HepG2 (cell line): ENCODE data around the gene POU3F1.

Source experiments
- CBX5 ChIP-seq: sonication (generic); formaldehyde crosslinking; IDR thresholded peaks from 2 replicates; pipeline ENCODE4 v1.4.0; 2020; ENCODE audit warnings: missing genetic modification reagents, borderline replicate concordance
- POLR2A ChIP-seq, 2 experiments: IDR thresholded peaks; 2 replicates each; pipeline ENCODE4 v1.6.1; 2011; ENCODE audit warnings: low read depth in 2 of 2, low read length in 2 of 2, mild to moderate bottlenecking in 1 of 2, moderate library complexity in 1 of 2; ENCODE audit not compliant: insufficient read depth in 1 of 2
- SPEN ChIP-seq: sonication (generic); formaldehyde crosslinking; IDR thresholded peaks from 2 replicates; pipeline ENCODE4 v1.5.1; 2020; ENCODE audit warnings: low read depth, mild to moderate bottlenecking, missing genetic modification reagents
- ZBTB7B ChIP-seq: sonication (generic); formaldehyde crosslinking; IDR thresholded peaks from 2 replicates; pipeline ENCODE4 v1.4.0; 2020; ENCODE audit warnings: missing genetic modification reagents
- ZFP36 ChIP-seq: fragments of 150-350 bp; IDR thresholded peaks from 2 replicates; pipeline ENCODE4 v1.6.1; 2018; ENCODE audit warnings: borderline replicate concordance, low read length, low read depth; ENCODE audit not compliant: partially characterized antibody
- ZNF670 ChIP-seq: sonication (generic); formaldehyde crosslinking; IDR thresholded peaks from 2 replicates; pipeline ENCODE4 v1.8.0; 2022; ENCODE audit warnings: mild to moderate bottlenecking, missing genetic modification reagents, borderline replicate concordance
- ZNF724P ChIP-seq: sonication (generic); formaldehyde crosslinking; IDR thresholded peaks from 2 replicates; pipeline ENCODE4 v1.8.0; 2022; ENCODE audit warnings: missing genetic modification reagents, borderline replicate concordance
- TF ChIP-seq, protein P1 (sequence below): sonication (generic); formaldehyde crosslinking; IDR thresholded peaks from 2 replicates; pipeline ENCODE4 v1.5.0; 2020; ENCODE audit warnings: mild to moderate bottlenecking, missing genetic modification reagents
- TF ChIP-seq, protein P2 (sequence below): sonication (generic); formaldehyde crosslinking; IDR thresholded peaks from 2 replicates; pipeline ENCODE4 v1.5.0; 2020; ENCODE audit warnings: missing genetic modification reagents, mild to moderate bottlenecking, borderline replicate concordance
- TF ChIP-seq, protein P3 (sequence below): sonication (generic); formaldehyde crosslinking; IDR thresholded peaks from 2 replicates; pipeline ENCODE4 v1.4.0; 2020; ENCODE audit warnings: mild to moderate bottlenecking, missing genetic modification reagents
- TF ChIP-seq, protein P4 (sequence below): sonication (generic); formaldehyde crosslinking; IDR thresholded peaks from 2 replicates; pipeline ENCODE4 v1.8.0; 2022; ENCODE audit warnings: mild to moderate bottlenecking, missing genetic modification reagents
- TF ChIP-seq, protein P5 (sequence below): IDR thresholded peaks from 2 replicates; pipeline ENCODE4 v1.6.1; 2012; ENCODE audit warnings: inconsistent platforms
- TF ChIP-seq, protein P6 (sequence below): sonication (generic); formaldehyde crosslinking; IDR thresholded peaks from 2 replicates; pipeline ENCODE4 v1.4.0; 2020; ENCODE audit warnings: missing genetic modification reagents

DNA sequence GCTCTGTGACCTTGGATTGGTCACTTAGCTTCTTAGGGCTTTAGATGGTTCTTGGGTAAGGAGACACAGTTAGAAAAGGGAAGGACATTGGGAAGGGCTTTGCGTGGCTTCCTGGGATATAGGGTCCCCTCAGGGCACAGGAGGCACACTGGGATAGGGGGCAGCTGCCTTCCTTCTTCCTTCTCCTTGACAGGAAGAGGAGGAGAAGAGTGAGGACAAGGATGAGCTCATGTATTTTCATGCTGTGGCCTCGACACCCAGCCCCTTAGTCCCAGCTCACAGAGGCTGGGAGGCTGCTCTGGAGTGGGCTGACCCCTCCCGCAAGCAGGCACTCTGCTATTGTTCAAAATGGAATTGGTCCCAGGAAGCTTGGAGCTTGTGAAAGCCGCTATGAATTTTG is 45.7 kb upstream of the POU3F1 start:
- TF ChIP-seq, protein P1, sequence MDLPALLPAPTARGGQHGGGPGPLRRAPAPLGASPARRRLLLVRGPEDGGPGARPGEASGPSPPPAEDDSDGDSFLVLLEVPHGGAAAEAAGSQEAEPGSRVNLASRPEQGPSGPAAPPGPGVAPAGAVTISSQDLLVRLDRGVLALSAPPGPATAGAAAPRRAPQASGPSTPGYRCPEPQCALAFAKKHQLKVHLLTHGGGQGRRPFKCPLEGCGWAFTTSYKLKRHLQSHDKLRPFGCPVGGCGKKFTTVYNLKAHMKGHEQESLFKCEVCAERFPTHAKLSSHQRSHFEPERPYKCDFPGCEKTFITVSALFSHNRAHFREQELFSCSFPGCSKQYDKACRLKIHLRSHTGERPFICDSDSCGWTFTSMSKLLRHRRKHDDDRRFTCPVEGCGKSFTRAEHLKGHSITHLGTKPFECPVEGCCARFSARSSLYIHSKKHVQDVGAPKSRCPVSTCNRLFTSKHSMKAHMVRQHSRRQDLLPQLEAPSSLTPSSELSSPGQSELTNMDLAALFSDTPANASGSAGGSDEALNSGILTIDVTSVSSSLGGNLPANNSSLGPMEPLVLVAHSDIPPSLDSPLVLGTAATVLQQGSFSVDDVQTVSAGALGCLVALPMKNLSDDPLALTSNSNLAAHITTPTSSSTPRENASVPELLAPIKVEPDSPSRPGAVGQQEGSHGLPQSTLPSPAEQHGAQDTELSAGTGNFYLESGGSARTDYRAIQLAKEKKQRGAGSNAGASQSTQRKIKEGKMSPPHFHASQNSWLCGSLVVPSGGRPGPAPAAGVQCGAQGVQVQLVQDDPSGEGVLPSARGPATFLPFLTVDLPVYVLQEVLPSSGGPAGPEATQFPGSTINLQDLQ (CRISPR knock-in tag) = no peak
- TF ChIP-seq CBX5 (CRISPR knock-in tag) (no peak), POLR2A (IDR thresholded peaks at IDR 0.05; ENCODE audit: insufficient read depth in 1 of 2, low read depth in 2 of 2, low read length in 2 of 2) (no peak), ZNF724P (CRISPR knock-in tag) (no peak), SPEN (CRISPR knock-in tag) (no peak), ZBTB7B (CRISPR knock-in tag) (no peak), ZNF670 (CRISPR knock-in tag) (no peak), ZFP36 (no peak)
- TF ChIP-seq, protein P2, sequence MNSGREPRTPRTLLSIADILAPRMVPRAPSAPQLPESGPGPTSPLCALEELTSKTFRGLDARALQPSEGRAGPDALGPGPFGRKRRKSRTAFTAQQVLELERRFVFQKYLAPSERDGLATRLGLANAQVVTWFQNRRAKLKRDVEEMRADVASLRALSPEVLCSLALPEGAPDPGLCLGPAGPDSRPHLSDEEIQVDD (CRISPR knock-in tag) = no peak
- TF ChIP-seq, protein P3, sequence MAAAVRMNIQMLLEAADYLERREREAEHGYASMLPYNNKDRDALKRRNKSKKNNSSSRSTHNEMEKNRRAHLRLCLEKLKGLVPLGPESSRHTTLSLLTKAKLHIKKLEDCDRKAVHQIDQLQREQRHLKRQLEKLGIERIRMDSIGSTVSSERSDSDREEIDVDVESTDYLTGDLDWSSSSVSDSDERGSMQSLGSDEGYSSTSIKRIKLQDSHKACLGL (CRISPR knock-in tag) = no peak
- TF ChIP-seq, protein P4, sequence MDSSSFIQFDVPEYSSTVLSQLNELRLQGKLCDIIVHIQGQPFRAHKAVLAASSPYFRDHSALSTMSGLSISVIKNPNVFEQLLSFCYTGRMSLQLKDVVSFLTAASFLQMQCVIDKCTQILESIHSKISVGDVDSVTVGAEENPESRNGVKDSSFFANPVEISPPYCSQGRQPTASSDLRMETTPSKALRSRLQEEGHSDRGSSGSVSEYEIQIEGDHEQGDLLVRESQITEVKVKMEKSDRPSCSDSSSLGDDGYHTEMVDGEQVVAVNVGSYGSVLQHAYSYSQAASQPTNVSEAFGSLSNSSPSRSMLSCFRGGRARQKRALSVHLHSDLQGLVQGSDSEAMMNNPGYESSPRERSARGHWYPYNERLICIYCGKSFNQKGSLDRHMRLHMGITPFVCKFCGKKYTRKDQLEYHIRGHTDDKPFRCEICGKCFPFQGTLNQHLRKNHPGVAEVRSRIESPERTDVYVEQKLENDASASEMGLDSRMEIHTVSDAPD (CRISPR knock-in tag) = no peak
- TF ChIP-seq, protein P5, sequence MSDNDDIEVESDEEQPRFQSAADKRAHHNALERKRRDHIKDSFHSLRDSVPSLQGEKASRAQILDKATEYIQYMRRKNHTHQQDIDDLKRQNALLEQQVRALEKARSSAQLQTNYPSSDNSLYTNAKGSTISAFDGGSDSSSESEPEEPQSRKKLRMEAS = no peak
- TF ChIP-seq, protein P6, sequence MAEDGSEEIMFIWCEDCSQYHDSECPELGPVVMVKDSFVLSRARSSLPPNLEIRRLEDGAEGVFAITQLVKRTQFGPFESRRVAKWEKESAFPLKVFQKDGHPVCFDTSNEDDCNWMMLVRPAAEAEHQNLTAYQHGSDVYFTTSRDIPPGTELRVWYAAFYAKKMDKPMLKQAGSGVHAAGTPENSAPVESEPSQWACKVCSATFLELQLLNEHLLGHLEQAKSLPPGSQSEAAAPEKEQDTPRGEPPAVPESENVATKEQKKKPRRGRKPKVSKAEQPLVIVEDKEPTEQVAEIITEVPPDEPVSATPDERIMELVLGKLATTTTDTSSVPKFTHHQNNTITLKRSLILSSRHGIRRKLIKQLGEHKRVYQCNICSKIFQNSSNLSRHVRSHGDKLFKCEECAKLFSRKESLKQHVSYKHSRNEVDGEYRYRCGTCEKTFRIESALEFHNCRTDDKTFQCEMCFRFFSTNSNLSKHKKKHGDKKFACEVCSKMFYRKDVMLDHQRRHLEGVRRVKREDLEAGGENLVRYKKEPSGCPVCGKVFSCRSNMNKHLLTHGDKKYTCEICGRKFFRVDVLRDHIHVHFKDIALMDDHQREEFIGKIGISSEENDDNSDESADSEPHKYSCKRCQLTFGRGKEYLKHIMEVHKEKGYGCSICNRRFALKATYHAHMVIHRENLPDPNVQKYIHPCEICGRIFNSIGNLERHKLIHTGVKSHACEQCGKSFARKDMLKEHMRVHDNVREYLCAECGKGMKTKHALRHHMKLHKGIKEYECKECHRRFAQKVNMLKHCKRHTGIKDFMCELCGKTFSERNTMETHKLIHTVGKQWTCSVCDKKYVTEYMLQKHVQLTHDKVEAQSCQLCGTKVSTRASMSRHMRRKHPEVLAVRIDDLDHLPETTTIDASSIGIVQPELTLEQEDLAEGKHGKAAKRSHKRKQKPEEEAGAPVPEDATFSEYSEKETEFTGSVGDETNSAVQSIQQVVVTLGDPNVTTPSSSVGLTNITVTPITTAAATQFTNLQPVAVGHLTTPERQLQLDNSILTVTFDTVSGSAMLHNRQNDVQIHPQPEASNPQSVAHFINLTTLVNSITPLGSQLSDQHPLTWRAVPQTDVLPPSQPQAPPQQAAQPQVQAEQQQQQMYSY (CRISPR knock-in tag) = no peak
